ENCODE data around the gene ACOD1.
"Not testable (repeated sequence)": the region's sequence is repeated elsewhere in the genome, so short reads cannot be mapped to it uniquely, and the experiment has no call there.

The ACOD1 gene

DNA sequence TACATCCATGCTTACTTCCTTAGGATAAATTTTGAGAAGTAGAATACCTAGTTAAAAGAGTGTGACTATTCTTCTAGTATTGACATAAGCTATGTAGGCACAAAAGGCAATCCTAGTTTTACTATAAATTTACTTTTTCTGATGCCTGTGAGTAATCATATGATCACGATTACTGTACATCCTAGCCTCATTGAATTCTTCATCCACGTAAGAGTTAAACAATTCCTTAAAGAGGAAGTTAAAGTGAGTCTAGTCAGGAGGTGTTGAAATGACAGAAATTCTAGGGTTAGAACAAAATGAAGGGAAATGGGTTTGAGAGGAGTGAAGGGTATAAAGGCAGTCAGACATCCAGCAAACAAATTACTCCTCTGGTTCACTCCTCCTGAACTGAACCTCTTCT, at the start of gene ACOD1:
Gene ACOD1 (plus strand): TSS at position 363 of the 400 bp plus-strand sequence. CDS start 48 bp downstream, outside the sequence.
- in situ Hi-C loops (cut with HindIII; ENCODE audit: low sequenced_read_pairs): no loop called here

GRCh38 chr13:76899066-76899465, 49.2 kb upstream of the ACOD1 start:
- in situ Hi-C loops (cut with HindIII; ENCODE audit: low sequenced_read_pairs): loop anchor here (5.0 kb wide), 2 partner anchors 77 to 237 kb away; no protein-coding TSS in a partner anchor

DNA sequence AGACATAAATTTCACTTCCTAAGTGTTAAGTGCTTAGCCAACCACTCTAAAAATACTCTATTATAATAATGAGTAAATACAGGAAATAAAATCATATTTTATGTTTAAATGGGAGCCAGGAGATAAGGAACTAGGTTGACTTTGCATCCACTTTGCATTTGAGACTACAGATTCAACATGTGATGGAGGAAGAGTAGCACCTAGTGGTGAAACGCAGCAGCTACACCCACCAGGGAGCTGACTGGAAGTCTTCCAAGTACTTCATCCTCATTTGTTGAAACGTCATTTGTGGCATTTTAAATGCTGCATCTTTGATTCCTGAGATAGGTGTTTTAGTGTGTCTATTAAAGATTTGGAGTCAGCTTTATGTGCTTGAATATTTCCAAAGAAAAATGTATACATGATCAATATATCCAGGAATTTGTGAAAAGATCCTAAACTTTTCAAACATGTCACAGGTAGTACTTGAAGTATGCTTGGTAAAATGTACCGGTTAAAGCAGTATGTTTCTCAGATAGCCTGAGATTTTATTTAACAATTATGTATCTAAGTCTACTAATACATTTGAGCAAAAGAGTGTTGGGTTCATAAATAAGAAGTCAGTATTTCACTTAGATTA, 44.7 kb upstream of the ACOD1 start:
- in situ Hi-C loops (cut with HindIII; ENCODE audit: low sequenced_read_pairs): loop anchor here (5.0 kb wide), 1 partner anchor 1031 kb away; no protein-coding TSS in a partner anchor

DNA sequence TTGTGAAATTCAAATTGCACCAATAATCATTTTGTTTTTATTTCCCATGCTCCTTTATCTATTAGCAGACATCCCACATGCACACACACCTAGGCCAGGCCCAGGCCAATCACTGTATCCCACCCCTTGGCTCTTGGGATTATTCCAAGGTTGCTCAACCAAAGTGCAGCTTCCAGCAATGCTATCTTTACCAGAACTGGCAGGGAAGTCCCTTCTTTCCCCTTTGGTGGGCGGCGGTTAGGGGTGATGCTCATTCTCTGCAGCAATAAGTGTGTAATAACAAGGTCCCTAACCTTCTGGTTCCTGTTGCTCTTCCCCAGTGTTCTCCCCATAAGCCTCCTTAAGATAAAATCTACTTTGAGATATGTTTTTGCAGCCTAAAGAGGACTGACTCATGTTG, 43.8 kb upstream of the ACOD1 start:
- in situ Hi-C loops (cut with HindIII; ENCODE audit: low sequenced_read_pairs): loop anchor here (5.0 kb wide), 1 partner anchor 1032 kb away; no protein-coding TSS in a partner anchor

DNA sequence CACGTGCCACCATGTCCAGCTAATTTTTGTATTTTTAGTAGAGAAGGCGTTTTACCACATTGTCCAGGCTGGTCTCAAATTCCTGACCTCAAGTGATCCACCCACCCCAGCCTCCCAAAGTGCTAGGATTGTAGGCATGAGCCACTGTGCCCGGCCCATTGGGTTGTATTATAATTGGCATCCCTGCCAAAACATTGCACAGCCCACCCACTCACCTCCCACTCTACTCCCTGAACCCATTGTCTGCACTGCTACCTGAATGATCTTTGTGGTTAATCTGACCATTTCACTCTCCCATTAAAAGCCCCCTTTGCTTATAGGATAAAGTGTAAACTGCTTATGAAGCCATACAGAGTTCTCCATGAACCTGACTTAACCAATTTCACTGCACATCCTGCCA, 35.8 kb upstream of the ACOD1 start:
- in situ Hi-C loops (cut with HindIII; ENCODE audit: low sequenced_read_pairs): no loop called here

DNA sequence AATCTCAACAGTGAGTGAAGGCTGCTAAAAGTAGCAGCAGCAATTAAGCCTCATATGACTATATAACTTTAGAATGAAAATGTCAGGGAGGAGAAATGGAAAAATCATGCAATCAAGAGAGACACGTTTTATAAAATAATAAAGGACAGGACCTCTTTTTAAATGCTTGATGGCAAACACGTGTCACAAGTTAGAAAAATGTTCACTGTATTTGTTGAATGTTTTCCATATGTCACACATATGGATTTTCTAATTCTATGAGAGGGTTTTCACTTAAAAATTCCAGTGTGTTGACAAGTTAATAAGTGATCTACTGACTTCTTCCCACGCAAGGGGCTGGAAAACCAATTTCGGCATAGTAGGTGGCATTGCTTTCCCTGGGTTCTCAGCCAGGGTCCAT, 34.4 kb upstream of the ACOD1 start:
- in situ Hi-C loops (cut with HindIII; ENCODE audit: low sequenced_read_pairs): no loop called here

GRCh38 chr13:76917095-76917494, 31.2 kb upstream of the ACOD1 start:
- in situ Hi-C loops (cut with HindIII; ENCODE audit: low sequenced_read_pairs): no loop called here

DNA sequence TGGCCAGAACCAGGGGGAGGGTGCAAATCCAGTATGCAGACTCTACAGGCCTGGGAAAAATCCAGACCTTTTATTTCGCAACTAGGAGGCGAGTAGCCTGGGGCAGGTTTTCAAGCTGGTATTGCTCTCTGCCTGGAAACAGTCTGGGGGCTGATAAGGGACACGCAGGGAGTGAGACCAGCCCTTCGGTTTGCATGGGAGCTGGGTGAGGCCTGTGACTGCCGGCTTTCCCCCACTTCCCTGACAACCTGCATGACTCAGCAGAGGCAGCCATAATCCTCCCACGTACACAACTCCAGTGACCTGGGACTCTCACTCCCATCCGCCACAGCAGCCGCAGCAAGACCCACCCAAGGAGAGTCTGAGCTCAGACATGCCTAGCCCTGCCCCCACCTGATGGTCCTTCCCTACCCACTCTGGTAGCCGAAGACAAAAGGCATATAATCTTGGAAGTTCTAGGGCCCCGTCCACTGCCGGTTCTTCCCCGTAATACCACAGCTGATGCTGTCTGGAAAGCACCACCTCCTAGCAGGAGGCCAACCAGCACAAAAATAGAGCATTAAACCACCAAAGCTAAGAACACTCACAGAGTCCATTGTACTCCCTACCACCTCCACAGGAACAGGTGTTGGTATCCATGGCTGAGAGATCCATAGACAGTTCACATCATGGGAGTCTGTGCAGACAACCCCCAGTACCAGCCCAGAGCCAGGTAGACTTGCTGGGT, 30.4 kb upstream of the ACOD1 start:
- in situ Hi-C loops (cut with HindIII; ENCODE audit: low sequenced_read_pairs): not testable (repeated sequence)

GRCh38 chr13:76921516-76921915, 26.8 kb upstream of the ACOD1 start:
- in situ Hi-C loops (cut with HindIII; ENCODE audit: low sequenced_read_pairs): no loop called here

DNA sequence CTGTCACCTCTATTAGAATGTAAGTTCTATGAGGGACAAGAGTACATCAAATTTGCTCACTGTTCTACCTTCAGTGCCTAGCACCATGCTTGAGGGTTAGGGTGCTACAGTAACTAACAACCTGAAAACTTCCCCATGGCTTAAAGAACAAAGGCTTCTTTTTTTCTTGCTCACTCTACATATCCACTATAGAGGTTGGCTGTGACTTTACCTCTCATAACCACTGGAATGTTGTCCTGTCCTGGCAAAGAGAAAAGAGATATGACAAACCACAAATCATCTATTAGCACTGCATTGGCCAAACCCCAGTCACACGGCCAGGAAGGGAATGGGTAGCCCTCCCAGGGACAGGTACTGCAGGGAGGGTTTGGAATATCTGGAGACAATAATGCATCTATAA, 23.2 kb upstream of the ACOD1 start:
- in situ Hi-C loops (cut with HindIII; ENCODE audit: low sequenced_read_pairs): no loop called here

- in situ Hi-C loops (cut with HindIII; ENCODE audit: low sequenced_read_pairs): no loop called here
These were observed 20.4 kb upstream of the ACOD1 start for GRCh38 chr13:76927955-76928354.

- in situ Hi-C loops (cut with HindIII; ENCODE audit: low sequenced_read_pairs): no loop called here
These were observed 19.9 kb upstream of the ACOD1 start for GRCh38 chr13:76928456-76928855.

DNA sequence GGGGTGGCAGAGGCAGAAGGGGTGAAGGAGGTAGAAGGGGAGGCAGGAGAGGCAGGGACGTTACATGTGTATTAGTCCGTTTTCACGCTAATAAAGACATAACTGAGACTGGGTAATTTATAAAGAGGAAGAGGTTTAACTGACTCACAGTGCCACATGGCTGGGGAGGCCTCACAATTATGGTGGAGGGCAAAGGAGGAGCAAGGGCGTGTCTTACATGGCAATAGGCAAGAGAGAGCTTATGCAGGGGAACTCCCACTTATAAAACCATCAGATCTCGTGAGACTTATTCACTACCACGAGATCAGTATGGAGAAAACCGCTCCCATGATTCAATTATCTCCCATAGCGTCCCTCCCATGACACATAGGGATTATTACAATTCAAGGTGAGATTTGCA, 19.0 kb upstream of the ACOD1 start:
- in situ Hi-C loops (cut with HindIII; ENCODE audit: low sequenced_read_pairs): no loop called here

- in situ Hi-C loops (cut with HindIII; ENCODE audit: low sequenced_read_pairs): no loop called here
These were observed 18.4 kb upstream of the ACOD1 start for GRCh38 chr13:76929851-76930374.

DNA sequence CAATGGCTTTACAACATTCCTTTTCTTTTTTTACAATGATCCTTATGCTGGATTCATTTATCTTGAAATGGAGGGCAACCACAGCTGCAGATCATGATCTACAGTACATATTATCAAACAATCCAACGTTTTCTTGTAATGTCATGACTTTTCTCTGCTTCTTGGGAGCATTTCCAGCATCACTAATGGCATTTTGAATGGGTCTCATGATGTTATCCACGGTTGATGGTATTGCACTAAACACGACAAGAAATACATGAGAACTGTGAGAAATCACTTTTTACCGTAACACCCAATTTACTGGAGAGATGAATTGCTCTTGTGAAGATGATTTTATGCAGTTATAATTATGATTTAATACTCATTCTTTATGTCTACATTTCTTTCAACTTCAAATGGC, 16.2 kb upstream of the ACOD1 start:
- in situ Hi-C loops (cut with HindIII; ENCODE audit: low sequenced_read_pairs): no loop called here

GRCh38 chr13:76934671-76935070, 13.6 kb upstream of the ACOD1 start:
- in situ Hi-C loops (cut with HindIII; ENCODE audit: low sequenced_read_pairs): no loop called here

GRCh38 chr13:76936763-76937162, 11.5 kb upstream of the ACOD1 start:
- in situ Hi-C loops (cut with HindIII; ENCODE audit: low sequenced_read_pairs): no loop called here

GRCh38 chr13:76937281-76937820, 11.0 kb upstream of the ACOD1 start:
- in situ Hi-C loops (cut with HindIII; ENCODE audit: low sequenced_read_pairs): no loop called here

DNA sequence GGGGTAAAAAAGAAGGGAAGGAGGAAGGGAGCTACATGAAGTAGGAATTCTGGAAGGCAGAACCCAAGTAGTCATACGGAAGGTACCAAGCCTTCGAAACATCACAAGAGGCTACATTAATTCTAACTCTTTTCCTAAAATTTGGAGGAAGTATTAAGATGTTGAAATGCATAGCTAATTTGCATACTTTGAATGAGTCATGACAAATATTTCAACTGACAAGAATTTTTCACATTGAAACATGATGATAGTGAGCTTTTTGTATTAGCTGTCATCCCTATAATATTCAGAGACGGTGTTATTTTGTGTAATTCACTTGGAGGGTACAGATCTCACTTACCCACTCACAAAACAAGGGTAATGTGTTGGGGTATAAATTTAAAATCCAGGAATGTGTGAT, 9.1 kb upstream of the ACOD1 start:
- in situ Hi-C loops (cut with HindIII; ENCODE audit: low sequenced_read_pairs): no loop called here

GRCh38 chr13:76942363-76942762, 5.9 kb upstream of the ACOD1 start:
- in situ Hi-C loops (cut with HindIII; ENCODE audit: low sequenced_read_pairs): no loop called here

GRCh38 chr13:76943646-76944045, 4.7 kb upstream of the ACOD1 start:
- in situ Hi-C loops (cut with HindIII; ENCODE audit: low sequenced_read_pairs): no loop called here

DNA sequence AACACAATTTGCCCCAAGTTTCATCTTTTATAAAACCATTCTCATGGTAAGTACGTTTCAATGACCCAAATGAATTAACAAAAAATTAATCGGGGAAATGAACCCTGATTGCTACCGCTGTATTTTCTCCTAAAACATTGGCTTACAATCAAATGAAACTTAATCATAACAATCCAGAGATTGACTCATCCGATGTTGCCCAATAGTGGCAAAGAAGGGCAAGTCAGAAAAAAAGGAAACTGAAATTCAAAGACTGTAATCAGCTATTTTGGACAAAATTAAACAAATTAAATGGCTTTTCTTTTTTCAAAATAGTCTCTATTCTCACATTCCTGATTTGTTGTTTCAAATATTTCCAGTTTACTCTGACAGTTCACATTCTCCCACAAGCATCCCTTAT, 3.9 kb upstream of the ACOD1 start:
- in situ Hi-C loops (cut with HindIII; ENCODE audit: low sequenced_read_pairs): no loop called here

All from endothelial cell of hepatic sinusoid (primary cell).